Endothelial cell (in vitro differentiated cells): ENCODE results near the gene ETV1. TPM values are rescaled to one million over a fixed set of nuclear protein-coding genes. Genes with fewer than 3 reads are reported as not detected.
"Not testable (repeated sequence)": the region's sequence is repeated elsewhere in the genome, so short reads cannot be mapped to it uniquely, and the experiment has no call there.

Source experiments
- DNase-seq: peaks from one replicate; pipeline ENCODE4 v3.0.0; 2021; ENCODE audit warnings: low spot score
- H3K27ac Mint-ChIP-seq: one replicate; pipeline ENCODE4 v1.8.0; 2021; ENCODE audit warnings: mixed read lengths, inconsistent platforms; ENCODE audit not compliant: unreplicated experiment
- H3K27me3 Mint-ChIP-seq: one replicate; pipeline ENCODE4 v1.8.0; 2021; ENCODE audit warnings: mild to moderate bottlenecking, moderate library complexity, mixed read lengths, inconsistent platforms; ENCODE audit not compliant: unreplicated experiment
- H3K36me3 Mint-ChIP-seq: one replicate; pipeline ENCODE4 v1.8.0; 2021; ENCODE audit warnings: mild to moderate bottlenecking, low read depth, mixed read lengths, inconsistent platforms; ENCODE audit not compliant: unreplicated experiment
- H3K4me1 Mint-ChIP-seq: one replicate; pipeline ENCODE4 v1.8.0; 2021; ENCODE audit warnings: mild to moderate bottlenecking, mixed read lengths, inconsistent platforms; ENCODE audit not compliant: unreplicated experiment
- H3K4me3 Mint-ChIP-seq: one replicate; pipeline ENCODE4 v1.8.0; 2021; ENCODE audit warnings: mild to moderate bottlenecking, mixed read lengths, inconsistent platforms; ENCODE audit not compliant: unreplicated experiment
- H3K9me3 Mint-ChIP-seq: one replicate; pipeline ENCODE4 v1.8.0; 2021; ENCODE audit warnings: mixed read lengths, inconsistent platforms; ENCODE audit not compliant: unreplicated experiment
- total RNA-seq: library from RNA; stranded (reverse); fragmentation: NEBNext Ultra II Directional; extraction: Animal tissue kit (Norgen Biotek cat#: 25700); gene quantifications from one replicate; pipeline ENCODE4 v1.2.1, GENCODE V29; 2021; ENCODE audit not compliant: unreplicated experiment
- TF ChIP-seq, protein P1 (sequence below): fragments of 200-600 bp; sonication (generic); IDR thresholded peaks from one replicate; pipeline ENCODE4 v1.5.0; 2021; ENCODE audit warnings: antibody characterized with exemption; ENCODE audit not compliant: unreplicated experiment

ETV1 gene
- total RNA-seq, 1 donor from 2014 or later = 18.2 TPM

DNA sequence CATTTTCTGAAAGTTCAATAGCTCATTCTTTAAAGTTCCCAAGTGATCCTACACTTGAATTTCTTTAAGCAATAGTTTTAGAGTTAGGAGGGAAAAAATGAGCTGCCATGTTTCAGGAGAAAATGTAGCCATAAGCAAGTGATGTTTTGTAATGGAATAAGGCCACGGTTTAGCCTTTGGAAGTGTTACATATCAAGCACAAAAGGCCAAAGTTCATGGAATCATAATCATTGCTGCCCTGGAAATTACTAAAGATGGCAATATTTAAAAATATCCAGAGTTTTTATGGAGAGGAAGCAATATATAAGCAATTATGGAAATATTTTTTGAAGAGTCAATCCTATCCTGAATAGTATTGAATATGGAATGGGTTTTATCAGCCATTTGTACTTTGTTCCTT lies 68.4 kb downstream of the ETV1 start:
- Mint-ChIP-seq H3K36me3 (no peaks in the 10 kb centered on the region), H3K4me1 (peaks cover 11% of the 10 kb centered on the region), H3K9me3 (no peaks in the 10 kb centered on the region), H3K27me3 (no peaks in the 10 kb centered on the region), H3K27ac (no peak overlapping the region), H3K4me3 (no peak overlapping the region)
- no peak for DNase-seq
- TF ChIP-seq, protein P1, sequence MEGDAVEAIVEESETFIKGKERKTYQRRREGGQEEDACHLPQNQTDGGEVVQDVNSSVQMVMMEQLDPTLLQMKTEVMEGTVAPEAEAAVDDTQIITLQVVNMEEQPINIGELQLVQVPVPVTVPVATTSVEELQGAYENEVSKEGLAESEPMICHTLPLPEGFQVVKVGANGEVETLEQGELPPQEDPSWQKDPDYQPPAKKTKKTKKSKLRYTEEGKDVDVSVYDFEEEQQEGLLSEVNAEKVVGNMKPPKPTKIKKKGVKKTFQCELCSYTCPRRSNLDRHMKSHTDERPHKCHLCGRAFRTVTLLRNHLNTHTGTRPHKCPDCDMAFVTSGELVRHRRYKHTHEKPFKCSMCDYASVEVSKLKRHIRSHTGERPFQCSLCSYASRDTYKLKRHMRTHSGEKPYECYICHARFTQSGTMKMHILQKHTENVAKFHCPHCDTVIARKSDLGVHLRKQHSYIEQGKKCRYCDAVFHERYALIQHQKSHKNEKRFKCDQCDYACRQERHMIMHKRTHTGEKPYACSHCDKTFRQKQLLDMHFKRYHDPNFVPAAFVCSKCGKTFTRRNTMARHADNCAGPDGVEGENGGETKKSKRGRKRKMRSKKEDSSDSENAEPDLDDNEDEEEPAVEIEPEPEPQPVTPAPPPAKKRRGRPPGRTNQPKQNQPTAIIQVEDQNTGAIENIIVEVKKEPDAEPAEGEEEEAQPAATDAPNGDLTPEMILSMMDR = no peak

- peak; percentile 39 for DNase-seq
Observed at GRCh38 chr7:13920053-13920697, 69.3 kb downstream of the ETV1 start.

GRCh38 chr7:13918333-13918732 lies 71.1 kb downstream of the ETV1 start:
- H3K36me3 Mint-ChIP-seq, H3K27me3 Mint-ChIP-seq, H3K4me3 Mint-ChIP-seq, H3K9me3 Mint-ChIP-seq, DNase-seq, H3K27ac Mint-ChIP-seq: not testable (repeated sequence)
- H3K4me1 Mint-ChIP-seq = peaks cover 11% of the 10 kb centered on the region

More at GRCh38 chr7:13920053-13920697, 69.3 kb downstream of the ETV1 start:
- Mint-ChIP-seq H3K4me1 (peaks cover 11% of the 10 kb centered on the region), H3K27me3 (no peaks in the 10 kb centered on the region), H3K9me3 (no peaks in the 10 kb centered on the region), H3K4me3 (no peak overlapping the region), H3K27ac (peak overlapping the region; percentile 94), H3K36me3 (no peaks in the 10 kb centered on the region)
- TF ChIP-seq, protein P1 = no peak

DNA sequence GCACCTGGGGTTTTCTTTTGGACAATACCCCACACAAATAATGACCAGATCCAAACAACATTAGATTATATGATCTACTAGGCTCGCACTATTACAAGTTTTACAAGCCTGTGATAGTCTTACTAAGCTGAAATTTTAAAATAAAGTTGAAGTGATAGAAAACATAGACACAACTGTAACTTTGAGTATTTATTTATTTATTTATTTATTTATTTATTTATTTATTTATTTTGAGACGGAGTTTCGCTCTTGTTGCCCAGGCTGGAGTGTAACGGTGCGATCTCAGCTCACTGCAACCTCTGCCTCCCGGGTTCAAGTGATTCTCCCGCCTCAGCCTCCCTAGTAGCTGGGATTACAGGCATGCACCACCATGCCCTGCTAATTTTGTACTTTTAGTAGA lies 72.4 kb downstream of the ETV1 start:
- H3K4me1 Mint-ChIP-seq = peaks cover 11% of the 10 kb centered on the region
- not testable (repeated sequence) for H3K36me3 Mint-ChIP-seq, H3K27me3 Mint-ChIP-seq, H3K4me3 Mint-ChIP-seq, H3K27ac Mint-ChIP-seq, H3K9me3 Mint-ChIP-seq, DNase-seq

- no peak for DNase-seq
- Mint-ChIP-seq H3K36me3 (no peaks in the 10 kb centered on the region), H3K4me1 (peaks cover 13% of the 10 kb centered on the region), H3K27ac (no peak overlapping the region), H3K4me3 (no peak overlapping the region), H3K27me3 (peaks cover 2% of the 10 kb centered on the region), H3K9me3 (no peaks in the 10 kb centered on the region)
- TF ChIP-seq, protein P1 = no peak
Observed at GRCh38 chr7:13915891-13916290, 73.6 kb downstream of the ETV1 start.

DNA sequence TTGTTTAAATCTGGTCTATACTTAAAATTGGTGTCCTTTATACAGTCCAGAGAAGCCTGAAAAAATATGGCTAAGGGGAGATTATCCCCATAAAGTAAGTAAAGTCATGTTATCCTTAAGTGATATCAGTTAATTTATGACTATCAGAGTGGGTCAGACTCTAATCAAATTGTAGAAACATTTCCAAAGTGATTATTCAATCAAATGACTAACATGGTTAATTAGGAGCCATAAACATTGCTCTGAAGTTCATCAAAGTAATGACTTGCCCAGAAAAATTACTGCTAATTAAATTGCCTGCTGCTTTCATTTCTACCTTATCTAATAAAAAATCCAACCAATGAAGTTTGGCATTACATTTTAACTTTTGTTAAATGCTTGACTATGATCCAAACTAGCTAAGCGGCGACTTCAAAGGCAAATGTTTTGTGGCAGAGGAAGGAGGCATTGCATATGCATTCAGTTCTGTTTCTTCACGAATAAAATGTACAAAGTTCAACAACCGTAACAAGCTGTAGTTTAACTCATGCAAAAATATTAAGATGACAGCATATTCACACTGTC lies 76.7 kb downstream of the ETV1 start:
- H3K27me3 Mint-ChIP-seq = peaks cover 2% of the 10 kb centered on the region
- TF ChIP-seq, protein P1 = no peak

More for the DNA sequence above, 76.7 kb downstream of the ETV1 start:
- Mint-ChIP-seq H3K4me1 (peaks cover 17% of the 10 kb centered on the region), H3K36me3 (no peaks in the 10 kb centered on the region), H3K9me3 (no peaks in the 10 kb centered on the region), H3K27ac (no peak overlapping the region), H3K4me3 (no peak overlapping the region)
- no peak for DNase-seq
